ENCODE measurements around the gene LHX6.

DNA sequence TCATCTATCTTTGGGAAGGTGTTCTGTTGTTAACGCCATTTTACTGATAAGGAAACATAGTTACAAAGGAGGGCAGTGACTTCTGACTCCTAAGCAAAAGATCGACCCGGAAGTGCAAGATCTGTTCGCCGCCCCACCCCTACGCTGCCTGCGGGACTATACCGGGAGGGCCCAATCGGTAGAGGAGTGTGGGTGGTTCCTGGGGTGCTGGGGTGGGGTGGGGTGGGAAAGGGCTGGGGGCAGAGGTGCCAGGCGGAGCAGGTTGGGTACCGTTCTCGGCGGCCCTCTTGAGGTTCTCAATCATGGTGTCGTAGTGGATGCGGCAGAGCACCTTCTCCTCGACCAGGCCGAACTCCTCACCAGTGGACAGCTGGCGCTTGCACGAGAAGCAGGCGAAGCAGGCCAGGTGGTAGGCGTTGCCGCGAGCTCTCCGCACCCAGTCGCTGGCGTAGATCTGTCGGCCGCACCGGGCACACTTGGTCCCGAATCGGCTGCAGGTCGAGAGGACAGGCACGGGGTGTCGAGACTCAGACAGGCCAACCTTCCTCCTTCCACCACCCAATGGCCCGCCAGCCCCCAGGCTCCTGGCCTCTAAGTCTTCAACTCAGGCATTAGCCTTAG lies 11.8 kb downstream of the LHX6 start:
- TF ChIP-seq CTCF (CRISPR knock-in tag; IDR thresholded peaks at IDR 0.05) (no peak), POLR2A (IDR thresholded peaks at IDR 0.05; ENCODE audit: insufficient read depth in 1 of 2, low read depth in 2 of 2, low read length in 2 of 2) (no peak)

Measured in HepG2 (cell line).